ENCODE measurements around the gene ANKZF1.

The ANKZF1 gene

GRCh38 chr2:219209236-219210195 is 20.1 kb upstream of the ANKZF1 start:
- DNase-seq, result no peak

GRCh38 chr2:219210196-219210885 is 19.3 kb upstream of the ANKZF1 start:
- DNase-seq, result no peak

GRCh38 chr2:219210886-219211362 is 18.7 kb upstream of the ANKZF1 start:
- DNase-seq, result no peak

- no peak for DNase-seq
Measured at GRCh38 chr2:219213026-219213415, 16.6 kb upstream of the ANKZF1 start.

GRCh38 chr2:219213486-219214071 is 16.0 kb upstream of the ANKZF1 start:
- DNase-seq, result no peak

- no peak for DNase-seq
Measured at GRCh38 chr2:219214141-219214540, 15.5 kb upstream of the ANKZF1 start.

GRCh38 chr2:219214786-219215185 is 14.8 kb upstream of the ANKZF1 start:
- DNase-seq, result no peak

GRCh38 chr2:219215871-219216534 is 13.6 kb upstream of the ANKZF1 start:
- DNase-seq, result no peak

GRCh38 chr2:219216535-219216915 is 13.1 kb upstream of the ANKZF1 start:
- no peak for DNase-seq

- peak in 1 of 6 experiments; percentile 48 for DNase-seq
Measured at GRCh38 chr2:219218217-219218731, 11.3 kb upstream of the ANKZF1 start.

- peak; percentile 75 to 91 (median 83) for DNase-seq
Measured at GRCh38 chr2:219218732-219219701, 10.6 kb upstream of the ANKZF1 start, which contains the start of gene ABCB6. TSS of gene ABCB6 (minus strand) at chr2:219218958. CDS start at chr2:219218673, 285 bp downstream.

GRCh38 chr2:219219784-219220532 is 9.6 kb upstream of the ANKZF1 start:
- no peak for DNase-seq

- no peak for DNase-seq
Measured at GRCh38 chr2:219220652-219221402, 8.8 kb upstream of the ANKZF1 start.

- no peak for DNase-seq
Measured at GRCh38 chr2:219221957-219222518, 7.6 kb upstream of the ANKZF1 start.

GRCh38 chr2:219223831-219224610 is 5.6 kb upstream of the ANKZF1 start:
- no peak for DNase-seq

GRCh38 chr2:219225350-219225749 is 4.3 kb upstream of the ANKZF1 start:
- DNase-seq, result no peak

- peak in 1 of 6 experiments; percentile 7 for DNase-seq
Measured at GRCh38 chr2:219228041-219228910, 1.3 kb upstream of the ANKZF1 start.
